Body of pancreas (tissue), 4 donors: ENCODE data around the gene FGF8. TPM values are rescaled to one million over a fixed set of nuclear protein-coding genes. Genes with fewer than 3 reads are reported as not detected.

Source experiments
- ATAC-seq: fragments of 150-250 bp; one replicate; pipeline ENCODE4 v1.9.1; 2016
- DNase-seq, 4 donors: peaks; one replicate each; pipeline ENCODE4 v3.0.0-alpha.2; 2019
- H3K27ac ChIP-seq, 4 donors: fragments of 200-600 bp; sonication (generic); 1 replicate in 3 of 4; 2 replicates in 1 of 4; pipeline versions ENCODE4 v1.5.1 to v1.6.1; 2016 to 2019; ENCODE audit warnings: mild to moderate bottlenecking in 1 of 4, mixed read lengths in 1 of 4, moderate library complexity in 1 of 4
- H3K27me3 ChIP-seq, 2 donors: fragments of 200-600 bp; sonication (generic); one replicate each; pipeline ENCODE4 v1.6.0; 2016; ENCODE audit warnings: mild to moderate bottlenecking in 1 of 2
- H3K36me3 ChIP-seq, 2 donors: fragments of 200-600 bp; sonication (generic); replicated peaks in 1 of 2; 2 replicates each; pipeline ENCODE4 v1.5.1; 2016; ENCODE audit warnings: low read depth in 2 of 2; ENCODE audit not compliant: insufficient read depth in 1 of 2
- H3K4me1 ChIP-seq: fragments of 200-600 bp; sonication (generic); one replicate; pipeline ENCODE4 v1.6.0; 2016
- H3K4me3 ChIP-seq, 2 donors: fragments of 200-600 bp; sonication (generic); 1 replicate in 1 of 2; 2 replicates in 1 of 2; pipeline ENCODE4 v1.5.1; 2016 to 2019
- H3K9me3 ChIP-seq, 3 donors: fragments of 200-600 bp; sonication (generic); 1 replicate in 2 of 3; 2 replicates in 1 of 3; pipeline ENCODE4 v1.5.1; 2016
- POLR2A ChIP-seq, 3 donors: fragments of 450-650 bp; IDR thresholded peaks; one replicate each; pipeline ENCODE4 v1.6.1; 2016; ENCODE audit warnings: antibody characterized with exemption in 3 of 3, mild to moderate bottlenecking in 2 of 3
- WGBS, 2 donors: methylation state at CpG; one replicate each; pipeline ENCODE4 v1.1.5; 2017; 5-methylcytosine and 5-hydroxymethylcytosine counted together
- intact Hi-C: fragments of 100-400 bp; cut with DNase I; formaldehyde crosslinking; loops from one replicate; pipeline ENCODE4 v1.15.1; 2023
- total RNA-seq, 2 donors: library from RNA; depleted of rRNA; stranded (reverse); fragments of >200 nt; gene quantifications; one replicate each; pipeline ENCODE4 v1.1.0, GENCODE V29; 2016
- TF ChIP-seq, protein P1 (sequence below), 7 experiments: fragments of 450-650 bp in 4 of 7; fragments of 200-600 bp in 3 of 7; sonication (generic) in 3 of 7; IDR thresholded peaks; one replicate each; pipeline ENCODE4 v1.5.1; 2016 to 2019; ENCODE audit warnings: antibody characterized with exemption in 7 of 7

Gene FGF8
- total RNA-seq, 2 donors from 2014 or later, result not detected

DNA sequence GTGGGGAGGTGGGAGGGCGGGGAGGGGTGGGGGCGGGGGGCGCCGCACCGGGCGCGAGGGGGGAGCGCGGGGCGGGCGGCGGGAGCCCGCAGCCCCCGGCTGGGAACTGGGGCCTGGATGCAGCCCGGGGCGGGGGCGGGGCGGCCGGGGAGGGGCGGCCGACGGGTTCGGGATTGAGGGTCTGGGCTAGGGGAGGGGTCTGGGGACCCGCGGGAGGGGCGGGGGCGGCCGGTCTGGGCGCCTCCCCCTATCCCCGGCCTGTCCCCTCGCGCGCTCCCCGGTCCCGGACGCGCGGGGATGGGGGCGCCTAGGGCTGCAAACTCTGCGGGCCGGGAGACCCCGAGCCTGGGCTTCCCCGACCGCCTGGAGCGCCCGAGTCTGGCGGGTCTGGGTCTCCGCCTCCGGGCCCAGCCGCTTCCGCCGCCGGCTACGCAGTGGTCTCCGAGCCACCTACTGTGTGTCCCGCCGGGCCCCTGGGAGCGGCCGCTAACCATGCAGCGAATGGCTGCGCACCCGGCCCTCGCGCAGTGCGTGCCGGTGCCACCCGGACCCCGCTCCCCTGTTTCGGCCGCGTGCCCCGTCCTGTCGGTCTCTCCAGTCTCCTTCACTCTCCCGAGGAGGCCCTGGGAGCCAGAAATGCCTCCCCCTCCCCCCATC, 375 bp upstream of the FGF8 start:
- no peak for DNase-seq
- ATAC-seq, result no peak
- Histone ChIP-seq H3K36me3 (no peaks in the 10 kb centered on the region), H3K4me3 (no peak overlapping the region), H3K9me3 (no peaks in the 10 kb centered on the region), H3K4me1 (peaks cover 56% of the 10 kb centered on the region), H3K27me3 (peaks cover 0 to 45% of the 10 kb centered on the region in 2 donors), H3K27ac (no peak overlapping the region)
- 17 to 50% methylated on average over 17 to 50 of the region's 74 CpGs for WGBS, 2 donors
- no peak for TF ChIP-seq POLR2A (IDR thresholded peaks at IDR 0.05)
- TF ChIP-seq, protein P1, sequence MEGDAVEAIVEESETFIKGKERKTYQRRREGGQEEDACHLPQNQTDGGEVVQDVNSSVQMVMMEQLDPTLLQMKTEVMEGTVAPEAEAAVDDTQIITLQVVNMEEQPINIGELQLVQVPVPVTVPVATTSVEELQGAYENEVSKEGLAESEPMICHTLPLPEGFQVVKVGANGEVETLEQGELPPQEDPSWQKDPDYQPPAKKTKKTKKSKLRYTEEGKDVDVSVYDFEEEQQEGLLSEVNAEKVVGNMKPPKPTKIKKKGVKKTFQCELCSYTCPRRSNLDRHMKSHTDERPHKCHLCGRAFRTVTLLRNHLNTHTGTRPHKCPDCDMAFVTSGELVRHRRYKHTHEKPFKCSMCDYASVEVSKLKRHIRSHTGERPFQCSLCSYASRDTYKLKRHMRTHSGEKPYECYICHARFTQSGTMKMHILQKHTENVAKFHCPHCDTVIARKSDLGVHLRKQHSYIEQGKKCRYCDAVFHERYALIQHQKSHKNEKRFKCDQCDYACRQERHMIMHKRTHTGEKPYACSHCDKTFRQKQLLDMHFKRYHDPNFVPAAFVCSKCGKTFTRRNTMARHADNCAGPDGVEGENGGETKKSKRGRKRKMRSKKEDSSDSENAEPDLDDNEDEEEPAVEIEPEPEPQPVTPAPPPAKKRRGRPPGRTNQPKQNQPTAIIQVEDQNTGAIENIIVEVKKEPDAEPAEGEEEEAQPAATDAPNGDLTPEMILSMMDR (IDR thresholded peaks at IDR 0.05), result no peak
- intact Hi-C loops, result loop anchor here (10.0 kb wide), 2 partner anchors 171 to 561 kb away; no protein-coding TSS in a partner anchor

DNA sequence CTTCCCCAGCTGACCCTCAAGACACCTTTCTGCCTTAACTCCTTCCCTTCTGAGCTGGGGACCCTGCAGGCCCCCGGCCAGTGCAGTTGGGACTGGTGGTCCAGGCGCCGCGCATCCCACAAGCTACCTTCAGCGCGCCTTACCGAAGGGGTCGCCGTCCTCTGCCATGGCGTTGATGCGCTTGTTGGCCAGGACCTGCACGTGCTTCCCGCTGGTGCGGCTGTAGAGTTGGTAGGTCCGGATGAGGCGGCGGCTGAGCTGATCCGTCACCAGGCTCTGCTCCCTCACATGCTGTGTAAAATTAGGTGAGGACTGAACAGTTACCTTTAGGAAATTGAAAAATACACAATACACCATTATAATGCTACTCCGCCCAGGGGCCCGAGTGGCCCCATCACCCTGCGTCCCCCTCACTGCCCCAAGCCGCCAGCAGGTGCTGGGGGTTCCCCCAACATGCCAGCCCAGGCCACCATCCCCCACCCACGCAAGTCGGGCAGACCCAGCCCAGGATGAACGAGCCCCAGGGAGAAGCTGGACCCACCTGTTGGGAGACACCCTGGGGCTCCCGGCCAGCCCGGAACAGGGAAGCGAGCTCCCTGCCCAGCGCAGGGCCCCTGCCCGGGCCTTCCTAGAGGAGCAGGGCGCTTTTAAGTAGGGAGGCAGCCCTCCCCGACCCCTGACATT, 1.2 kb downstream of the FGF8 start:
- Histone ChIP-seq H3K27me3 (peaks cover 0 to 45% of the 10 kb centered on the region in 2 donors), H3K4me3 (no peak overlapping the region), H3K4me1 (peaks cover 42% of the 10 kb centered on the region), H3K27ac (no peak overlapping the region), H3K9me3 (no peaks in the 10 kb centered on the region), H3K36me3 (no peaks in the 10 kb centered on the region)
- DNase-seq (no peak), ATAC-seq (no peak)
- 8 to 9% methylated on average over 22 to 32 of the region's 32 CpGs for WGBS, 2 donors
- intact Hi-C loops, result loop anchor here (10.0 kb wide), 2 partner anchors 170 to 560 kb away; no protein-coding TSS in a partner anchor
- TF ChIP-seq POLR2A (IDR thresholded peaks at IDR 0.05), result no peak
- TF ChIP-seq, protein P1 (IDR thresholded peaks at IDR 0.05), result no peak

DNA sequence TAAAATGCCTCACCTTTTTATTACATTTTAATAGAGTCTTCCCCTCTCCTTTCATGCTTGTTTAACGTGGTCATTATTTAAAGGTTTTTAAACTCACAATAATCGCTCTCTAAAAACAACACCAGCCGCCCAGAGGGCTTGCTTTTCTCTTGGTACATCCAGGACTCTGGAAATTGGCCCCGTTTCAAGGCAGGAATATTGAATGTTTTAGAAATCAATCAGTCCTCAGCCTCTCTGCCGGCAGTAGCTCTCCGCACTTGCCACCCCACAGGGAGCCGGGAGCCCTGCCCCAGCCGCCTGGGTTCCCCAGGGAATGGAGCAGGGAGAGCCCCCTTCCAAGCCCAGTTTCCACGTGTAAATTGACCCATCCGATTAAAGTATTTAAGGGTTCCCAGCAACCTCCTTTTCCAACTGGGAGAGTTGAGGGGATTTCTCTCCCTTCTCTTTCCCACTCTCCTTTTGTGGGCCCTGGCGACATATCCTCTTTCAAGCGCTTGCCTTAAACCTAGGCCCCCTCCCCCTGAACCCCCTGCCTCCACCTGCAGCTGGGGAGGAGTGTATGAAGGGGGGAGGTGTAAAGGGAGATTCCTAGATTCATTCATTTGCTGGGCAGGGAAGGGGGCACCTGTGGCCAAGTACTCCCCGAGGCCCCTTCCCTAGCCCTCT, 1.9 kb downstream of the FGF8 start:
- ATAC-seq (no peak), DNase-seq (peak in 1 of 4 donors; percentile 29)
- H3K4me3 ChIP-seq, result no peak overlapping the region
- H3K4me1 ChIP-seq, result peaks cover 36% of the 10 kb centered on the region
- H3K27me3 ChIP-seq, result peaks cover 0 to 45% of the 10 kb centered on the region in 2 donors
- intact Hi-C loops, result loop anchor here (10.0 kb wide), 2 partner anchors 169 to 559 kb away; no protein-coding TSS in a partner anchor
- WGBS, 2 donors, result 9 to 11% methylated on average over 13 of the region's 13 CpGs
- no peak overlapping the region for H3K27ac ChIP-seq
- H3K9me3 ChIP-seq, result no peaks in the 10 kb centered on the region
- TF ChIP-seq, protein P1 (IDR thresholded peaks at IDR 0.05), result no peak
- TF ChIP-seq POLR2A (IDR thresholded peaks at IDR 0.05), result no peak
- H3K36me3 ChIP-seq, result no peaks in the 10 kb centered on the region

DNA sequence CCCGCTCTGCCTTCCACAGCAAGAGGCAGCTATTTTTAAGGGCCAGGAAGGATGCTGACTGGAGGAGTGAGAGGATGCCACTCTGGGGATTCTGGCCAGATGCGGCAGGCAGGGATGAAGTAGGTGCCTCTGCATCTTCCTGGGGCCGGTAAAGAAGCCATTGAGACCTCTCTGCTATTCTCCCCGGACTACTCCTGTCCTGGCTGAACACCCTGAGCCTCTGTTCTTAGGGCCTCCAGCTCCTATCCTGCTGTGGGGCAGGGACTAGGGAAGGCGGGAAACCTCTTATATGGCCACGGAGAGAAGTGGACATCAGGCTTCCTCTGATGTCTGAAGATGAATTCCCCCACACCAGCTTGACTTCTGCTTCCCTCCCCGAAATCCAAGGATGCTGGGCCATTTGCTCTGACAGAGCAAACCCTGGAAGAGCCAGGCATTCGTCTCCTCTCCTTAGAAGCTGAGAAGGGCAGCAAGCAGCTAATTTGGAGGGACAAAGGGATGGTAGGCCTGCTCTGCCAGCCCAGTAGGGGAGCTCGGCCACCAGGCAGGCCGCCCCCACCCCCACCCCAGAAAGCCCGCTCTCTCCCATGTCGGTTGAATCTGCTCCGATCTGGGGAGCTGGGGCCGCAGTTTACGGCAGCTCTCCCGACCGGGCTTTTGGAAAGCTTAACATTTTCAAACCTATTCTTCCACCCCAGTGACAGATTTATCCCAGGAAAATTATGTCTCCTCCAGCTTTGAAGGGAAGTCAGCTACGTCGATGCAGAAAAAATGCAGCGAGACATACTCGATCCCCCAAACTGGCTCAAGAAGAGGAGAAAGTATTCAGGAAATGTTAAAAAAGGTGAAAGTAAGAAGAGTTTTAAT, 2.8 kb downstream of the FGF8 start:
- Histone ChIP-seq H3K9me3 (no peaks in the 10 kb centered on the region), H3K36me3 (no peaks in the 10 kb centered on the region), H3K27me3 (peaks cover 0 to 45% of the 10 kb centered on the region in 2 donors), H3K4me3 (no peak overlapping the region), H3K4me1 (peaks cover 27% of the 10 kb centered on the region), H3K27ac (no peak overlapping the region)
- TF ChIP-seq, protein P1 (IDR thresholded peaks at IDR 0.05), result no peak
- TF ChIP-seq POLR2A (IDR thresholded peaks at IDR 0.05), result no peak
- intact Hi-C loops, result loop anchor here (10.0 kb wide), 2 partner anchors 168 to 558 kb away; no protein-coding TSS in a partner anchor
- 33 to 35% methylated on average over 11 to 21 of the region's 21 CpGs for WGBS, 2 donors
- ATAC-seq (no peak), DNase-seq (no peak)
